C4-2B (cell line): Measurements from ENCODE around the gene B4GALNT1.

Experiments
- ZFX ChIP-seq: fragments of 450-650 bp; IDR thresholded peaks from 2 replicates; pipeline ENCODE4 v1.6.1; 2017
- TF ChIP-seq, protein P1 (sequence below): fragments of 450-650 bp; conservative IDR thresholded peaks from 2 replicates; pipeline ENCODE4 v1.5.1; 2017; ENCODE audit warnings: mild to moderate bottlenecking

DNA sequence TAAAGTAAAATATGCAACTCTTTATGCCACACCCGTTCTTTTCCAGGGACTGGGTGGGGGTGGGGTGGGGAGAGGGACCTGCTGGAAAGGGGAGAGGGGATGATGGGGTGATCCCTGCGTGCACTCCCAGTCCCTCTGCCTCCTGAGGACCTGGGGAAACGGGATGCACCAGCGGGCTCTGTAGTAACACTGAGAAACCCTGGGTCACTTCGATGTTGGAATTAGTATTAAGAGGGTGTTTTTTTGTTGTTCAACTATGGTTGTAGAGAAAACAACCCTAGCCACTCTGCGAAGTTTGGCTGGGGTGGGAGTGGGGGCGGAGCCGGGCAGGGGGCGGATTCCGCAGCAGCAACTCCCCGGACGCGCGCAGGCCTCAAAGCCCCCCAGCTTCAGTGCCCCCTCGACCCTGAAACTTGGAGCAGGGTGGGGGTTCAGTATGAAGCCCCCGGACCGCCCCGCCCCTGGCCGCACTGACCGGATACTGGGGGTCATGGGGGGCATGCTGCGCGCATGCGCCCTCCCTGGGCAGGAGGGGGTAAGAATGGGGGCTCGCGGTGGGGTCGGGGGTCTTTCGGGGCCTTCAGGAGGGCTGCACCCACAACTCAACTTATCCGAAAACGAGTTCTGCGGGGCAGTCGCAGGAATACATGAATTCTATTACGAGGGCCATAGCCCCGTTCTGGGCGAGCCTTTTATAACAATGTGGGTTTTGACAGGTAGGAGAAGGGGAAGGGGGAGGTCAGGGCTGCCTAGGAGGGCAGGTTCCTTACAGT lies 23.0 kb downstream of the B4GALNT1 start:
- TF ChIP-seq, protein P1, sequence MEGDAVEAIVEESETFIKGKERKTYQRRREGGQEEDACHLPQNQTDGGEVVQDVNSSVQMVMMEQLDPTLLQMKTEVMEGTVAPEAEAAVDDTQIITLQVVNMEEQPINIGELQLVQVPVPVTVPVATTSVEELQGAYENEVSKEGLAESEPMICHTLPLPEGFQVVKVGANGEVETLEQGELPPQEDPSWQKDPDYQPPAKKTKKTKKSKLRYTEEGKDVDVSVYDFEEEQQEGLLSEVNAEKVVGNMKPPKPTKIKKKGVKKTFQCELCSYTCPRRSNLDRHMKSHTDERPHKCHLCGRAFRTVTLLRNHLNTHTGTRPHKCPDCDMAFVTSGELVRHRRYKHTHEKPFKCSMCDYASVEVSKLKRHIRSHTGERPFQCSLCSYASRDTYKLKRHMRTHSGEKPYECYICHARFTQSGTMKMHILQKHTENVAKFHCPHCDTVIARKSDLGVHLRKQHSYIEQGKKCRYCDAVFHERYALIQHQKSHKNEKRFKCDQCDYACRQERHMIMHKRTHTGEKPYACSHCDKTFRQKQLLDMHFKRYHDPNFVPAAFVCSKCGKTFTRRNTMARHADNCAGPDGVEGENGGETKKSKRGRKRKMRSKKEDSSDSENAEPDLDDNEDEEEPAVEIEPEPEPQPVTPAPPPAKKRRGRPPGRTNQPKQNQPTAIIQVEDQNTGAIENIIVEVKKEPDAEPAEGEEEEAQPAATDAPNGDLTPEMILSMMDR: no peak
- TF ChIP-seq ZFX: no peak
